NCI-H1436 treated with DMSO at 0.1 percent for 48 hours (cell line): ENCODE data around the gene SLC34A1.

ENCODE experiments used
- DNase-seq: peaks from one replicate; lab custom pipeline; 2025; lab: John Stamatoyannopoulos, UW

SLC34A1 gene

GRCh38 chr5:177446200-177447065 is 62.2 kb downstream of the SLC34A1 start, which contains the start of gene PRR7:
Gene PRR7 (plus strand): TSS chr5:177446814. CDS start chr5:177455068, 8,254 bp downstream.
- DNase-seq = no peak

GRCh38 chr5:177447066-177447610 is 62.9 kb downstream of the SLC34A1 start:
- DNase-seq = no peak

- no peak for DNase-seq
Observed at GRCh38 chr5:177447611-177448243, 63.5 kb downstream of the SLC34A1 start.
